Measurements from ENCODE around the gene IRS1.

Gene IRS1

GRCh38 chr2:226791056-226791486, 8.5 kb downstream of the IRS1 start:
- no peak for DNase-seq (ENCODE audit: low read depth)

GRCh38 chr2:226790431-226790830, 9.2 kb downstream of the IRS1 start:
- DNase-seq (ENCODE audit: low read depth), result no peak

GRCh38 chr2:226790011-226790410, 9.6 kb downstream of the IRS1 start:
- no peak for DNase-seq (ENCODE audit: low read depth)

GRCh38 chr2:226788881-226789490, 10.6 kb downstream of the IRS1 start:
- no peak for DNase-seq (ENCODE audit: low read depth)

- DNase-seq (ENCODE audit: low read depth), result no peak
These were observed 11.6 kb downstream of the IRS1 start for GRCh38 chr2:226788064-226788463.

GRCh38 chr2:226783885-226784284, 15.7 kb downstream of the IRS1 start:
- no peak for DNase-seq (ENCODE audit: low read depth)

- no peak for DNase-seq (ENCODE audit: low read depth)
These were observed 17.4 kb downstream of the IRS1 start for GRCh38 chr2:226782092-226782713.

GRCh38 chr2:226780431-226780830, 19.2 kb downstream of the IRS1 start:
- DNase-seq (ENCODE audit: low read depth), result no peak

- DNase-seq (ENCODE audit: low read depth), result no peak
These were observed 22.0 kb downstream of the IRS1 start for GRCh38 chr2:226777611-226778010.

- no peak for DNase-seq (ENCODE audit: low read depth)
These were observed 23.5 kb downstream of the IRS1 start for GRCh38 chr2:226776104-226776503.

GRCh38 chr2:226775032-226775509, 24.5 kb downstream of the IRS1 start:
- no peak for DNase-seq (ENCODE audit: low read depth)

- no peak for DNase-seq (ENCODE audit: low read depth)
These were observed 26.3 kb downstream of the IRS1 start for GRCh38 chr2:226773291-226773690.

- DNase-seq (ENCODE audit: low read depth), result no peak
These were observed 27.0 kb downstream of the IRS1 start for GRCh38 chr2:226772389-226773179.

- no peak for DNase-seq (ENCODE audit: low read depth)
These were observed 28.6 kb downstream of the IRS1 start for GRCh38 chr2:226771067-226771466.

- no peak for DNase-seq (ENCODE audit: low read depth)
These were observed 32.4 kb downstream of the IRS1 start for GRCh38 chr2:226767056-226767813.

- DNase-seq (ENCODE audit: low read depth), result no peak
These were observed 33.1 kb downstream of the IRS1 start for GRCh38 chr2:226766352-226767055.

GRCh38 chr2:226763320-226763719, 36.3 kb downstream of the IRS1 start:
- no peak for DNase-seq (ENCODE audit: low read depth)

- no peak for DNase-seq (ENCODE audit: low read depth)
These were observed 38.4 kb downstream of the IRS1 start for GRCh38 chr2:226761195-226761583.

GRCh38 chr2:226760412-226761194, 39.0 kb downstream of the IRS1 start:
- DNase-seq (ENCODE audit: low read depth), result peak; percentile 87

GRCh38 chr2:226759768-226760167, 39.9 kb downstream of the IRS1 start:
- DNase-seq (ENCODE audit: low read depth), result no peak

Data from non-pigmented ciliary epithelial cell (primary cell).